ENCODE measurements around the gene KIRREL1. TPM values are rescaled to one million over a fixed set of nuclear protein-coding genes. Genes with fewer than 3 reads are reported as not detected.

Gene KIRREL1
- polyA plus RNA-seq, 3 donors = 3.5 to 41.1 (median 19.7) TPM

DNA sequence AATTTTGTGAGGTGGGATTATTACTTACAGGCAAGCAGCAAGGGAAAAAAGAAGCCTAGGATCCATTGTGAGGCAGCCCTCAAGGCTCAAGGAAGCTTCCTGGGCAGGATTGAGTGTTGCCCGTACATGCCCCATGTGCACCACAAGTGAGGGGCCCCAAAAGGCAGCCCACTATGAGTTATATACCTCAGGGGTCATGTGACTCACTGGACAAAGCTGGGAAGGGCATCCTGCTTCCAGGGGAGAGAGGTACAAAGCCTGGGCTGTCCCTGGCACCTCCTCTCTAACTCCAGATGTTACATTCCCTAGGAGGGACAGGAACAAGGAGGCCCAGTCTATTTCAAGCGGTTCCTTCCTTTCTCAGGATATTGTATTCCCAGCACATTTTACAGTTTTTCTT lies 153.3 kb downstream of the KIRREL1 start:
- H3K27ac ChIP-seq (ENCODE audit: low read depth, low read length) = no peak overlapping the region
- WGBS, 3 donors = 69 to 89% (median 82%) methylated on average over 2 of the region's 2 CpGs

DNA sequence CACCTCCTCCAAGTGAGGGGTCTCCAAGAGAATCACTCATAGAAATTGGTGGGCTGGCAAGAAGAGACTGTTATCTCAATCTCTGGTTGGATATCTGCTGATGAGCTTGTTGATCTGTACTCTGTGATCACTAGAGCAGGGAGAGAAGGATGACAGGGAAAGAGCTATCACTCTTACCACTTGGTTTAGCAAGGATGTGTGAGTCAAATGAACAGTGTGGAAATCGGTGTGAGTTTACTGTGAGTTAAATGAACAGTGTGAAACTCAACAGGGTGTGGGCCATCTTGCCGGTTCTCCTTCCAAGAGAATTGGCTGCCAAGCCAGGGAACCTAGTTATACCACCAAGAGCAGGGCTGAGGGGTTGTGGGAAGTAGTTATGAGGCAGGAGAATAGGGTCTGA lies 154.0 kb downstream of the KIRREL1 start:
- no peak overlapping the region for H3K27ac ChIP-seq (ENCODE audit: low read depth, low read length)
- WGBS, 3 donors = 34 to 65% (median 39%) methylated on average over 2 of the region's 2 CpGs

DNA sequence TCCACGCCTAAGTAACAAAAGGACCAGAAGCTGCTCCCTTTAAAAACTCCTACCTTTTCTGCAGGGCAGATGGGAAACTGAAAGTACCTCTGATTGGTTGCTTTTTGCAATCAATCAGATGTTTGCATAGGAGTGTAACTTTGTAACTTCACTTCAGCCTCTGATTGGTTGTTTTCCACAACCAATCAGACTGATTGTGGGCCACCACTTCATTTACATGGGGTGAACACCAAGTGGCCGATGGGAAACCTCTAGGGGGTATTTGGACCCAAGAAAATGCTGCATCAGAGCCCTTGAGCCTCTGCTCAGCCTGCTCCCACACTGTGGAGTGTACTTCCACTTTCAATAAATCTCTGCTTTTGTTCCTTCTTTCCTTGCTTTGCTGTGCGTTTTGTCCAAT lies 154.4 kb downstream of the KIRREL1 start:
- no peak overlapping the region for H3K27ac ChIP-seq (ENCODE audit: low read depth, low read length)
- 67 to 80% (median 70%) methylated on average over 3 of the region's 3 CpGs for WGBS, 3 donors

DNA sequence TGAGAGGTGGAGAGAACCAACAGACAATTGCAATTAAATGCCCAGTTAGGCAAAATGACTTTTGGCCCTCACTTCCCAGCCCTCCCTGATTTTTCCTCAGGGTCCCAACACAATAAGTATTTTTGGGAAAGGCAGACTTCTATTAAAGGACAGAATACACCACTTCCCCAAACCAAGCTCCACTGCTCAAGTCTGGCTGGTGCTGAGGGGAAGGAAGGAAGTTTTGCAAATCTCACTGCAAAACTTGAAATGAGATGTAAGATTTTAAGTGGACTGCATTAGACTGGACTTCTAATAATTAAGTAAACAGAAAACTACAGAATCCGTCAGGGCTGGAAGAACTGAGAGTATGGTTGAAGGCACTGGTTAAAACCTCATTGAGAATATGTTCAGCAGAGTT lies 155.0 kb downstream of the KIRREL1 start:
- 44 to 58% (median 56%) methylated on average over 1 of the region's 1 CpG for WGBS, 3 donors
- H3K27ac ChIP-seq (ENCODE audit: low read depth, low read length) = no peak overlapping the region

DNA sequence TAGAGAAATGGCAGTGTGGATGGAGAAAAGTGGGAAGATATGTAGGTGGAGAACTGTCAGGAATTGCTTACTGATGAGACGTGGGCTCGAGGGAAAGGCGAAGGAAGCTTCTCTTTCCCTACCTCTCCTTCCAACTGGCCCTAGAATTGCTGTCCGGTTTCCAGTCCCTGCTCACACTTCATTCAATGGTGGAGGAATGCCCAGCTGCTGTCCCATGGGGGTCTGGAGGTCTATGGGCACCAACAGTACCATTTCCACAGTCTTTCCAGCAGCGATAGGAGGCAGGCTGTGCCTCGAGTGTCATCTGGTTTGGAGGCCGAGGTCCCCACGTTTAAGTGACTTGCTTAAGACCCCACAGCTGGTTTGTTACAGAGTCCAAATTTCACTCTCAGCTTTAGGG lies 155.7 kb downstream of the KIRREL1 start:
- 28 to 54% (median 34%) methylated on average over 8 of the region's 8 CpGs for WGBS, 3 donors
- no peak overlapping the region for H3K27ac ChIP-seq (ENCODE audit: low read depth, low read length)

Other genes starting within 250 kb of the KIRREL1 start
- gene FCRL2, start 216.5 kb upstream of the KIRREL1 start, polyA plus RNA-seq = under 1 TPM in 2 of 3 donors, not detected in 1; 0.25 to 0.29 TPM
- under 1 TPM in 2 of 3 donors, not detected in 1; 0.58 to 0.78 TPM for gene FCRL1, start 173.5 kb upstream of the KIRREL1 start, polyA plus RNA-seq
- under 1 TPM; 0.06 to 0.45 (median 0.11) TPM for gene CD5L, start 151.8 kb upstream of the KIRREL1 start, polyA plus RNA-seq
- gene CD1D, start 187.2 kb downstream of the KIRREL1 start, polyA plus RNA-seq = 1 to 10 TPM in 1 of 3 donors, under 1 TPM in 1, not detected in 1; 0.93 to 2.6 TPM